Measurements from ENCODE around the gene UBE2L6.

The UBE2L6 gene

DNA sequence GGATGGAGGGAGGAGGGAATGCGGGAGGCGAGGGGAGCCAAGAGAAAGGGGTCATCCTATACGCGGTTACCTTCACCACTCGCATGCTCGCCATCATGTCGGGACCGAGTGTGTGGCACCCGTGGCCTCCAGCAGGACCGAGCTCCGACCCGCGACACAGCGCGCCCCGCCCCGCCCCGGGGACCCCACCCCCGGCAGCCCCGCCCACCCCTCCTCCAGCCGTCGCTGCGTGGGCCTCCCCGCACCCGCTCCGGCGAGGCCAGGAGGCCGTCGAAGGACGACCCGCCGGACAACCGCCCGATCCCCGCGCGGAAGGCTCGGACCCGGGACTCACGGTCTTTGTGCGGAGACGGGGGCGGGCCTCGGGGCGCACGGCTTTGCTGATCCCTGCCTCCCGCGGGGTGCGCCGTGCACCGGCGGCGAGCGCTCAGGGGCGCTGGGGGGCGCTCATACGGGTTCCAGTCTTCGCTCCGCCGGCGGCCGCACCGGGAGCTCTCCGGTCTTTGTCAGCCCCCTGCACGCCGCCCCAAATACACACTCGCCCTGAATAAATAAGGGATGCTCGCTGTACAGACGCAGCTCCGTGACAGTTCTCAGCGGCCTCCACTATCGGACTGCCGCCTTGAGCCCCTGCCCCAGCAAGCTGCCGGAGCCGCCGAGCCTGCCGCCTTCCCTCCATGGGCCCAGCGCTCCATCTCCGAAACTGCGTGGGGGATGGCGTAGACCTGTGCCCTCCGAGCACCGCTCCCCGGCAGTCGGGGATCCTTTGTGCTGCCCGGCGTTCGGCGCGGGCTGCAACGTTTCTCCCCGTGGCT lies at the start of gene UBE2L6:
UBE2L6 (minus strand) TSS at position 158 of the 815 bp plus-strand sequence; CDS start at position 97, 61 bp downstream.
- peak; percentile 43 to 59 for DNase-seq

DNA sequence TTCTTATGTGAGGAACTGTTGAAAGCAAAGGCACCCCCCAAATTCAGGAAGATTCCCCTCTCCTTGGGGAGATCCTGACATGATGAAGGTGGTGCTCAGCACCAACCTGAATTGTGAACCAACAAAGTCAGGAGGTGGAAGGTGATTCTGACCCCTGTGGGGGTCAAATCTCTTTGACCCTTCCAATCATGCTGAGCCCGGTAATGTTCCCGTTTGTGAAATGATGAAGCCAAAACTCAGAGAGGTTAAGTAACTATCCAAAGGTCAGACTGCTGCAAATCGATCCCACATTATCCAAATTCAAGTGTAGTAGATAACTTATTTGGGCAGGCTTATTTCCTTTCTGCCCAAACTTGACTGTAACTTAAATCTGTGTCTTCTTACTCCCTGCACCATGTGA lies 49.1 kb upstream of the UBE2L6 start:
- no peak for DNase-seq

DNA sequence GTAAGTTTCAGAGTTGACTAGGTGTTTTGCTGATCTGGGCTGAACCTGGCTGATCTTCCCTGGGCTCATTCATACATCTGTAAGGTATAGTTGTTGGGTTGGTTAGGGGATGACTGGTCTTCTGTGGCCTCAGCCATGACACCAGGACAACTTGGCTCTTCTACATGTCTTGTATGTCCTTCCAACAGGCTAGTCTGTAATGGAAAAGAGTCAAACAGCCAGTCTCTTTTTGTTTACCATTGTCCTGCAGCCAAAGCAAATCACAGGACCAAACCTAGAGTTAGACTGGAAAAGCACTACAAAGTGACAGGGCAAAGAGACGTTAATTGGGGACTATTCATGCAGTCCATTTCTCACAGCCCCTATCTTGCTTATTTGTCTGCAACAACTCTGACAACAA lies 47.8 kb upstream of the UBE2L6 start:
- no peak for DNase-seq

DNA sequence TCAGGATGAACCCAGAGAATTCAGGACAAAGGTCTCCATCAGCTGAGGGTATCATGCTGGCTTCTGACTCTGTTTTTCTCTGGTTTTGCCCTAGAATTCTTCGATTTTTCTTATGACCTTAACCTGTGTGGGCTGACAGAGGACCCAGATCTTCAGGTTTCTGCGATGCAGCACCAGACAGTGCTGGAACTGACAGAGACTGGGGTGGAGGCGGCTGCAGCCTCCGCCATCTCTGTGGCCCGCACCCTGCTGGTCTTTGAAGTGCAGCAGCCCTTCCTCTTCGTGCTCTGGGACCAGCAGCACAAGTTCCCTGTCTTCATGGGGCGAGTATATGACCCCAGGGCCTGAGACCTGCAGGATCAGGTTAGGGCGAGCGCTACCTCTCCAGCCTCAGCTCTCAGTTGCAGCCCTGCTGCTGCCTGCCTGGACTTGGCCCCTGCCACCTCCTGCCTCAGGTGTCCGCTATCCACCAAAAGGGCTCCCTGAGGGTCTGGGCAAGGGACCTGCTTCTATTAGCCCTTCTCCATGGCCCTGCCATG lies 46.8 kb upstream of the UBE2L6 start:
- DNase-seq = no peak

DNA sequence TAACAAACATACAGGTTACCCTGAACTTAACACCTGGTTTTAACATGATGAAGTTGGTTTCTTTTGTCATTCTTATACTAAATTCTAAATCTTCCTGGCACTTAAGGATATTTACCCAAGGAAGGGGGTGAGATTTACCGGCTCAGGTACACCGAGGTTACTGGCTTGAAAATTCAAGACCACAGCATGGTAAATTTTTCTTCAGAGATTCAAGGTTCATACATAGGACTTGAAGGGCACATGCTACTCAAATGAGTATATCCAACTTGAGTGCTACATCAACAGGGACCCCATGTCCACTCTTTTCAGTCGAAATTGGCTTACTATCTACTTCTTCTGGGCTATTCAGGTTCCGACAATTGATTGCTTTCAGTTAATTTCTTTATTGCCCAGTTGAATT lies 42.7 kb upstream of the UBE2L6 start:
- DNase-seq = no peak

DNA sequence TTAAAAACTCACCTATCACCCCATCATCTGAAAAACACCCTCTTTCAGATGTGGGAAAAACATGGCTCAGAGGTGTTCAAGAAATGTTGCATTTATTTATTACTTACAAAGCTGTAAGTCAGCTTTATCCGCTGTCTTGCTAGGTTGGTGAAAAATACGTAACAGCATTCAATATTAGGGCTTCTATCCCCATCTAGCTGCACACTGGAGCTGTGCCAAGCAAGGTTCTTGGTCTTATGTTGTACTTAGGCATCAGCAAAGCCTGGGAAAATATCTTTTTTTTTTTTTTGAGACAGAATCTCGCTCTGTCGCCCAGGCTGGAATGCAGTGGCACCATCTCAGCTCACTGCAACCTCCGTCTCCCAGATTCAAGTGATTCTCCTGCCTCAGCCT lies 37.6 kb upstream of the UBE2L6 start:
- DNase-seq = no peak

DNA sequence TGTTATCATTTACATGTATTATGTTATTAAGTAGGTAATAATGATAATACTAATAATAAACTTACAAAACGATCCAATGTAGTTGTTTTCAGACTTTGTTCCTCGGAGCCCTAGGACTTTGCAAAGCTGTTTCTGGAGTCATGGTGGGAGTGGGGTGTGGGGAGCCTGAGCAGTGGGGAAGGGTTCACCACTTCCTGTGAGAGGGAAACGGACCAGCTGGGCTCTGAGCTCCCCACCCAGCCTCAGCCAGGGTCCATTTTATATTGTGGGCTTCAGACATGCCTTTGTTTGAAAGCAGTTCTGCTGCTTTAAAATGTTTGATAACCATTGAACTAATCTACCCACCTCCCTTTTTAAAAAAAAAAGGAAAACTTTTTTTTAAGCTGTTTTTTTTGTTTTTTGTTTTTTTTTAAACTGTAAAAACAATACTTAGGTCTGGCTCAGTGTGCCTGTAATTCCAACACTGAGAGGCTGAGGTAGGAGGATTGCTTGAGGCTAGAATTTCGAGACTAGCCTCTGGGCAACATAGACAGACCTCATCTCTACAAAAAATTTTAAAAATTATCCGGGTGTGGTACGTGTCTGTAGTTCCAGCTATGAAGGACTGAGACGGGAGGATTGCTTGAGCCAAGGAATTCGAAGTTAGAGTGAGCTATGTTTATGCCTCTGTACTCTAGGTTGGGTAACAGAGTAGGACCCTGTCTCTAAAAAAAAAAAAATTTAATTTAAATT lies 37.0 kb upstream of the UBE2L6 start:
- DNase-seq = no peak

DNA sequence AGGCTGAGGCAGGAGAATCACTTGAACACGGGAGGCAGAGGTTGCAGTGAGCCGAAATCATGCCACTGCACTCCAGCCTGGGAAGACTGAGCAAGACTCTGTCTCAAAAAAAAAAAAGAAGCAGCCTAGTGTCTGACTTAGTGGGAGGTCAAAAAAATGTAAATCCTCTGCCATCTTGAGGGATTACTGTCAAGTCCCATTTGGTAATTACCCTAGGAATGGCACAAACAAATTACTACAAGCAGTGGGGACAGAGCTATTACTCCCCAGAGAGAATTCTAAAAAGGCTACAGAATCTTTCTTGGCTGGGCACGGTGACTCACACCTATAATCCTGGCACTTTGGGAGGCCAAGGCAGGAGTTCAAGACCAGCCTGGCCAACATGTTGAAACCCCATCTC lies 33.8 kb upstream of the UBE2L6 start:
- no peak for DNase-seq

DNA sequence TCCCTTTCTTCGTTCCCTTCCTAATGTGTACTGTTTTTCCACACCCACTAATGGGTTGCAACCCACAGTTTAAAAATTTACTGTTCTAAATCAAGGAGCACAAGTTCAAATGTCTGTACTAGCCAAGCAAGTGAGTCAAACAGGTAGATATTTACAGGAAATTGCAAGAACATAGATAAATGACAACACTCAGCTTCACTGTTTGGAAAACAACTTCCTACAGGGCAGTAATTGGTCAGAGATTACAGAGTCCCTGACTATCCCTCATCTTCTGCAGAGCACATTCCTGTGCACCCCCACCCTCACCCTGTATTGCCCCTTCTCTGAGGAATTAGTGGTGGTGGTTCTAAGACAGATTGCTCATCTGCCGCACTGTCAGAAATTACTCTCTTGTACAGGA lies 31.9 kb upstream of the UBE2L6 start:
- DNase-seq = no peak

DNA sequence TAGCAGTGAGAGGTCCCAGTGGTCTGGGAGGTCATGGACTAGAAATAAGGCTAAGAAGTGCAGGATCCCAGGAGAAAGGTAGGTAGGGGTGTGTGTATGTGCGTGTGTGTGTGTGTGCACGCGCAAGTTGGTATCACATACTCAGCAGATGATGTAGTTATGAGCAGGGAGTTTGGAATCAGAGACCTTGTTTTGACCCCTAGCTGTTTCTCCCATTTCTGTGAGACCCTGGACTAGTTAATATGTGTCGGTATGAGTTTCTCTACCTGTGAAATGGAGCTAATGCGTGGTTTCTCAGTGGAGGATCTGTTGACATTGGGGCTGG lies 31.3 kb upstream of the UBE2L6 start:
- no peak for DNase-seq

DNA sequence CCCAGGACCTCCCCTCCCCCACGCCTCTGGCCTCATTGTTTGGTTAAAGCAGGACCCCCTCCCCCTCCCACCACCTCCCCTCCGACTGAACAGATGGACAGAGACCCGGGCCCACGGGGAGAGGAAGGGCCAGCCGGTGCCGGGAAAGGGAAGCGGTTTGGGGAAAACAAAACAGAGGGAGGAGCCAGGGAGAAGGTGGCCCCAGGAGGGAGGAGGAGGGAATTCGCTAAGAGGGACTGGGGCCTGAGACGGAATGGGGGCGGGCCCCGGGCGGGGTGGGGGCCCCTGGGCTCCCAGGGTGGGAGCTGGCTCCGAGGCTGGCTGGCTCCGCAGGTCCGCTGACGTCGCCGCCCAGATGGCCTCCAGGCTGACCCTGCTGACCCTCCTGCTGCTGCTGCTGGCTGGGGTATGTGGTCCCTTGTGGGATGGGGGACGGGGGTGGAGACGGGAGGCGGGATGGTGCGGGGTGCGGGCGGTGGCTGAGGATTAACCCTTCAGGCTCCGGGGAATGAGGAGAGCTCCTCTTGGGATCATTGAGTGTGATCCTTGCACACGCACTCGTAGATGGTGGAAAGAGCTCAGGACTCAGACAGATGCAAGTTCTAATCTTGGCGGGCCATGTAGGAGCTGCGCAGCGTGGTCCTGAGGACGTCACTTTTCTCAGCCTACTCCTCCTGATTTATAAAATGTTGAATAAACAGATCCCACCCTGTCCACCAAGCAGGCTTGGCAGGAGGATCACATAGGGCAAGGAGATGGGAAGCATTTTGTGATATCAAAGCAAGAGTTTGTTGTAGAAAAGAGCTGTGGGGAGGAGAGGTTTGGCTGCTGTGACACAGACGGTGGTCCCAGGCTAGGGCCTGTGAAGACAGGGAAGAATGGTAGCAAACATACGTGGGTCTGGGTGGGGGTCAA lies 30.7 kb upstream of the UBE2L6 start:
- DNase-seq = no peak

DNA sequence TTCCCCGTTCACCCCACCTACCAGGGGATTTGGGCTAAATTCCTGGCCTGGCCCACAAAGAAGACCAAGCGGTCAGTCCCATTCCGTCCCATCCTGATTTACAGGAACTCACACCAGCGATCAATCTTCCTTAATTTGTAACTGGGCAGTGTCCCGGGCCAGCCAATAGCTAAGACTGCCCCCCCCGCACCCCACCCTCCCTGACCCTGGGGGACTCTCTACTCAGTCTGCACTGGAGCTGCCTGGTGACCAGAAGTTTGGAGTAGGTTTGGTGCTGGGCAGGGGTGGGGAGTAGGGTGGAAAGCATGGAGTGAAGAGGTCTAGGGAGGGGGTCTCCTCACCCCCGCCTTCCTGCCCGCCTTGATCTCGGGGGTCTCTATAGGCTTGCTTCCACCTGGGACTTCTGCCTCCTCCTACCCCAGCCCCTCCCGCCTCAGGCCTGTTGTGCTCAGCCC lies 30.0 kb upstream of the UBE2L6 start, which contains the start of gene SERPING1:
SERPING1 (plus strand) TSS at position 225 of the 455 bp plus-strand sequence. CDS start 586 bp downstream, outside the sequence.
- DNase-seq = no peak

DNA sequence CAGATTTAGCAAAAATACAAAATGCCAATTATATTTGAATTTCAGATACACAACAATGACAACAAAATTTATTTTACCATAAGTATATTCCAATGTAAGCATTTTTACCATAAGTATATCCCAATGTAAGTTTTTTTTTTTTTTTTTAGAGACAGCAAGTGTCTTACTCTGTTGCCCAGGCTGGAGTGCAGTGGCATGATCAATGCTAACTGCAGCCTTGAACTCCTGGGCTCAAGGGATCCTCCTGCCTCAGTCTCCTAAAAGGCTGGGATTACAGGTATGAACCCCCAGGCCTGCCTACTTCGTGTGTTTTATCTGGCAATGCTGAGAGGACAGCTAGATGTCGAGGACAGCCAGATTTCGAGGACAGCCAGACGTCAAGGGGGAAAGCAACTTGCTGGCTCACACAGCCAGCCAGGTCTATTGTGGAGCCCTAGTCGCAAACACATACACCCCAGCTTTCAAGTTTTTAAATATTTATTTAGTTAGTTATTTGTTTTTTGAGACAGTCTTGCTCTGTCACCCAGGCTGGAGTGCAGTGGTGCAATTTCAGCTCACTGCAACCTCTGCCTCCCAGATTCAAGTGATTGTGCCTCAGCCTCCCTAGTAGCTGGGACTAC lies 28.9 kb upstream of the UBE2L6 start:
- DNase-seq = no peak

DNA sequence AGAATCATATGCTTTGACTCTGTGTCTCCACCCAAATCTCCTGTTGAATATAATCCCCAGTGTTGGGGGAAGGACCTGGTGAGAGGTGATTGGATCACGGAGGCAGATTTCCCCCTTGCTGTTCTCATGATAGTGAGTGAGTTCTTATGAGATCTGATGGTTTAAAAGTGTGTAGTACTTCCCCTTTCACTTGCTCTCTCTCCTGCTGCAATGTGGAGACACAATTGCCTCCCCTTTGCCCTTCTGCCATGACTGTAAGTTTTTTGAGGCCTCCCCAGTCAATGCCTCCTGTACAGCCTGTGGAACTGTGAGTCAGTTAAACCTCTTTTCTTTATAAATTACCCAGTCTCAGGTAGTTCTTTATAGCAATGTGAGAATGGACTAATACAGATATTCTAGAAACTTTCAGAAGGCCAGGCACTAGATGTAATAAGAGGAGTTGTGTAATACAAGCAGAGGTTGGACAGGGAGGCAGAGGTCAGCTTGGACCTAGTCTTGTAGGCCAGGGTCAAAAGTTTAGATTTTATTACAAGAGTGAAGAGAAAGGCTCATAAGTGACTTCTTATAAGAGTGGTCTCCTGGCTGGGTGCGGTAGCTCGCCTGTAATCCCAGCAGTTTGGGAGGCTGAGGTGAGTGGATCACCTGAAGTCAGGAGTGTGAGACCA lies 20.7 kb upstream of the UBE2L6 start:
- DNase-seq = no peak

DNA sequence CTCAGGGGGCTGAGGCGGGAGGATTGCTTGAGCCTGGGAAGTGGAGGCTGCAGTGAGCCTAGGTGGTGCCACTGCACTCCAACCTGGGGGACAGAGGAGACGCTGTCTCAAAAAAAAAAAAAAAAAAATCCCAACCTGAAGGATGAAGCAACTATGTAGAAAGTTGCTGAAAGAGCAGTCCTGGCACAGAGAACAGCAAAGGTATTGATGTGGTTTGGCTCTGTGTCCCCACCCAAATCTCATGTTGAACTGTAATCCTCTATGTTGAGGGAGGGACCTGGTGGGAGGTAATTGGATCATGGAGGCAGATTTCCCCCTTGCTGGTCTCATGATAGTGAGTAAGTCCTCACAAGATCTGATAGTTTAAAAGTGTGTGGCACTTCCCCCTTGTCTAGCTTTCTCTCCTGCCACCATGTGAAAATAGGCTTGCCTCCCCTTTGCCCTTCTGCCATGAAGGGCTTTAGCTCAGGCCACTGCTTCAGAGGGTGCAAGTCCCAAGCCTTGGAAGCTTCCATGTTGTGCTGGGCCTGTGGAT lies 19.3 kb upstream of the UBE2L6 start:
- DNase-seq = no peak

DNA sequence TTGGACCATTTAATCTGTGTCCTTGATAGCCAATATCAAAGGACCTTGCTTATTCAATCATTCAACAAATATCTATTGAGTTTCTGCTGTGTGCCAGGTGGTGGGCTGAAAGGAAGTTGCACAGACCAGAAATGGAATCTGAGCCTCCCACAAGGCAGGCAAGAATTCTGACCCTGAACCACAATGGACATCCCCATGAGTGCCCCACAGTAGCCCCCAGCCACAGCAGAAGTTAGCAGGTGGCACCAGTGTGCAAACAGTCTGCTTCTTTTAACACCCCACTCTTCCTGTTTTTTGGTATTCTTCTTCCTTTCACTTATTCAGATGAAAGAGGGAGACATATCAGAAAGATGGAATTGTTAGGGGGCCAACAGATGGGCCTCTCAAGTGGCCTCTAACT lies 17.8 kb upstream of the UBE2L6 start:
- no peak for DNase-seq

DNA sequence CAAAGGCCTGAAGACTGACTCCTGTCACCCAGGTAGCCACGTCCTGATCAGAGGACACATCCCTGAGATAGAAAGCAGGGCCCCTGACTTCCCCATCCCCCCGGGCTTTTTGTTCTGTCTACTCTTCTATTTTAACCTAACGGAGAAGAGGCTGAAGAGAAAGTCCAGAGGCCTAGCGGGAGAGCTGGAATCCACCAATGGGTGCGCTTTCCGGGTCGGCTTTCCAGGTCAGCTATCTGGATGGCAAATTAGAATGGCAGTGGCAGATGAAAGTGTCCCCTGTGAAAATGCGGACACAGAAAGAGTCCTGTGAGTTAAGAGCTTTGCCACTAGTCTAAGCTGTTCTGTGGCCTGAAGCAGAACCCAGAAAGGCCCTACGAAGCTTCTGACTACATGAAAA lies 16.9 kb upstream of the UBE2L6 start:
- no peak for DNase-seq

DNA sequence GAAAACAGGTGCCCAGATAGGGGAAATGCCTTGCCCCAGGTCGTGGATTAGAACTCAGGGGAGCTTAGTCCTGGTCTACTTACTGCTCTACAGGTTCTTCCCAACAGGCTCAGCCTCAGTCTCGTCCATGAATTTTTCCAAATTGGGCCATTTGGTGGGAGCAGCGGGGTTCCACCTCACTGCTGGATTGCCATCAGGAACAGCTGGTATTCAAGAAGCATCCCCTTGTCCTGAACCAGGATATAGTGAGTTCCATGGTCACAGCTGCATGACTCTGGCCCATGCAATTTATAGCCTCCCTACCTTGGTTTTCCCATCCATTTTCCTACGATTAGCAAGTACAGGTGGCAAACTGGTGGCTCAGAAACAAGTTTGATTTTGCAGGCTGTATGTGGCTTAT lies 6.6 kb upstream of the UBE2L6 start:
- no peak for DNase-seq

DNA sequence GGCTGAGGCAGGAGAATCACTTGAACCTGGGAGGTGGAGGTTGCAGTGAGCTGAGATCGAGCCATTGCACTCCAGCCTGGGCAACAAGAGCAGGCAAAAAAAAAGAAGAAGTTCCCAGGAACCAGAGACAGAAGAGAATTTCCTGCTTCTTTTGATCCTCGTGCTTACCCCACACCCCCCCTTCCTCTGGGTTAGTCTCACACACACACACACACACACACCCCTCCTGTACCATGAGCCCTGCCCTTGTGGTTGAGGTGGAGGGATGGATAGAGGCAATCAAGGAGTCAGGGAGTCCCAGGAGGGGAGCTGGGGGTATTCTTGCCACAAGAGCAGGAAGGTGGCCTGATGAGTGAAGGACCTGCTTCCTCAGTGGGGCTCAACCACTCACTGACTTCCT lies 4.1 kb upstream of the UBE2L6 start:
- DNase-seq = no peak

DNA sequence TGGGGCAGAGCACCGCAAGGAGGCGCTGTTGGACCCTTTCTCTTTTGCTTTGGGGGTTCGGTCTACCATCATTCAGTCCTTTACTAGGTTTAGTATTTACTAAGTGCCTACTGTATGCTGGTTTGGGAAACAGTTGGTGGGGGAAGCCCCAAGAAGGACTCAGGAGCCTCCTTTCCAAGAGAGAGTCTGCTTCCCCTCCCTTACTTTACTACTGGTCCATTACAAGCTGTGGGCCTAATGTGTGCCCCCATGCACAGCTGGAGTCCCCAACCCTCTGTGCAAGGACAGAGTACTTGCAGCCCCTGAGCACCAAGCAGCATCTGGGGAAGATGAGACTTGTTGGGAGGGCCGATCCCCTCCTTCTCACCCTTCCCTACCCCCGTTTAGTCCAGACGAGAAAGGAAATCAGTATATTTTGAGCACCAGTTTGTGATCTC lies 876 bp upstream of the UBE2L6 start:
- DNase-seq = peak; percentile 87 to 89

DNA sequence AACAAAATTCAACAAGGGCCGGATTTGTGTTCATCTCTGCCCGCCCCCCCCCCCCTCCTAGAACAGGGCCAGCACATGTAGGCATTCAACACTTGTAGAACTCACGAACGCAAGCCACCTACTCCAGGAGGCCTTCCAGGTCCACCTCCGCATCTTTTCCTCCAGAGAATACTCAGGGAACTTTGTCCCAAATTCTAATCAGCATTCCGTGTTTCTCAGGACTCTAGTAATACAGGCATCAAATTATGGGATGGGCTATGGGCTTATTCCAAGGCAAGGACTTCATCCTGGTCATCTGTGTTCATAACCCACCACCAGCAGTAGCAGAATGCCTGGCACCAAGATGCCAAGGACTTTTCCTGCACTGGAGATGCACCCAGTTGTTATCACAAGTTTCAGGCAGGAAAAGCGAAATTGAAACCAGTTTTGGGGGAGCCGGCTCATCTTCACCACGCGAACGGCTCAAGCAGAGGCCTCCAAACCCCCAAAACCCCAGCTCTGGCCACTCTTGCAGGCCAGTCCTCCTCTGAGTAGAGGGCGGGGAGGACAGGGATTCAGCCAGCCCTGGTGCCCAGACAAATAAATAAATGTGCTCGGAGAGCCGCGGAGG lies 462 bp downstream of the UBE2L6 start:
- DNase-seq = peak in 1 of 2 donors; percentile 45
